ENCODE measurements around the gene DUOX1.

GRCh38 chr15:45179221-45179985 is 49.6 kb downstream of the DUOX1 start:
- TF ChIP-seq CTCF (IDR thresholded peaks at IDR 0.05) (peak in 5 of 6 experiments; percentile 44 to 65 (median 49)), POLR2A (IDR thresholded peaks at IDR 0.05) (no peak)
